Upper lobe of left lung (tissue), 4 donors: ENCODE measurements around the gene TMPRSS3.

Experiments
- EP300 ChIP-seq, 4 donors: sonication (generic); formaldehyde crosslinking; IDR thresholded peaks; one replicate each; pipeline ENCODE4 v1.5.1; 2017; ENCODE audit warnings: antibody characterized with exemption in 4 of 4, control low read depth in 2 of 4
- POLR2A ChIP-seq, 4 donors: fragments of 450-650 bp; IDR thresholded peaks; one replicate each; pipeline ENCODE4 v1.5.1; 2016 to 2017; ENCODE audit warnings: antibody characterized with exemption in 4 of 4, mild to moderate bottlenecking in 2 of 4
- POLR2AphosphoS5 ChIP-seq, 2 donors: sonication (generic); formaldehyde crosslinking; IDR thresholded peaks; one replicate each; pipeline ENCODE4 v1.5.1; 2017; ENCODE audit warnings: antibody characterized with exemption in 2 of 2
- TF ChIP-seq, protein P1 (sequence below), 6 experiments: fragments of 450-650 bp in 4 of 6; fragments of 200-600 bp in 2 of 6; sonication (generic) in 2 of 6; IDR thresholded peaks; one replicate each; pipeline ENCODE4 v1.5.1; 2016 to 2019; ENCODE audit warnings: antibody characterized with exemption in 6 of 6

DNA sequence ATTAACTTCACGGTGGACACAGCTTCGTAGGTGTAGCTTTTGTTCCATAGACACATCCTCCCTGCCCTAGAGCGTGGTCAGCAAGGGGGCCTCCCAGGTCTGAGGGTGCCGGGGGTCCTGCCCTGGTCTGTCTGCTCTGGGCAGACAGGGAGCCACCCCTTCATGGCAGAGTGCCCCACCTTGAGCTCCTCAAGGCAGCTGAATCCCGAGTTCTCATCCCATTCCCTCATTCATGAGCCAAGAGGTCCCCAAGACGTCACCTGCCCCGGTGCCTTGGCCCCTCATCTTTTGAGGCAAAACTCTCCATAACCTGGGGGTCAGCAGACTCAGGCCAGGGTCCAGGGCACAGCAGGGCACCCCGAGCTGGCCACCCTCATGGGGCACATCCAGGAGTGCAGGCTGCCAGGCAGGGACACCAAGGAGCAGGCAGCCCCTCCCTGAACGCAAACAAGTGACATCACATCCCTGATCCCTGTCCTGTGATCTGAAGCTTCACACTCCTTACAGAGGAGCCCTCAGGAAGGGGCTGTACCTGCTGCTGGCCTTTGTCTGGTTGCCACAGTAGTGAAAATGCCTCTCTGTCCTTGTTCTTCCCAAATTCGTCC lies 31.1 kb upstream of the TMPRSS3 start:
- TF ChIP-seq POLR2A (IDR thresholded peaks at IDR 0.05) (no peak), POLR2AphosphoS5 (IDR thresholded peaks at IDR 0.05) (no peak), EP300 (IDR thresholded peaks at IDR 0.05) (no peak)
- TF ChIP-seq, protein P1, sequence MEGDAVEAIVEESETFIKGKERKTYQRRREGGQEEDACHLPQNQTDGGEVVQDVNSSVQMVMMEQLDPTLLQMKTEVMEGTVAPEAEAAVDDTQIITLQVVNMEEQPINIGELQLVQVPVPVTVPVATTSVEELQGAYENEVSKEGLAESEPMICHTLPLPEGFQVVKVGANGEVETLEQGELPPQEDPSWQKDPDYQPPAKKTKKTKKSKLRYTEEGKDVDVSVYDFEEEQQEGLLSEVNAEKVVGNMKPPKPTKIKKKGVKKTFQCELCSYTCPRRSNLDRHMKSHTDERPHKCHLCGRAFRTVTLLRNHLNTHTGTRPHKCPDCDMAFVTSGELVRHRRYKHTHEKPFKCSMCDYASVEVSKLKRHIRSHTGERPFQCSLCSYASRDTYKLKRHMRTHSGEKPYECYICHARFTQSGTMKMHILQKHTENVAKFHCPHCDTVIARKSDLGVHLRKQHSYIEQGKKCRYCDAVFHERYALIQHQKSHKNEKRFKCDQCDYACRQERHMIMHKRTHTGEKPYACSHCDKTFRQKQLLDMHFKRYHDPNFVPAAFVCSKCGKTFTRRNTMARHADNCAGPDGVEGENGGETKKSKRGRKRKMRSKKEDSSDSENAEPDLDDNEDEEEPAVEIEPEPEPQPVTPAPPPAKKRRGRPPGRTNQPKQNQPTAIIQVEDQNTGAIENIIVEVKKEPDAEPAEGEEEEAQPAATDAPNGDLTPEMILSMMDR (IDR thresholded peaks at IDR 0.05), result no peak
